HepG2 (cell line): Measurements from ENCODE around the gene NBR1. TPM values are rescaled to one million over a fixed set of nuclear protein-coding genes. Genes with fewer than 3 reads are reported as not detected.
A peak's percentile ranks its signal among the peaks of the same experiment; 100 is the strongest.

Experiments
- ERF ChIP-seq: IDR thresholded peaks from 2 replicates; pipeline ENCODE4 v1.6.1; 2018; ENCODE audit warnings: missing biosample characterization, missing genetic modification reagents
- HNF1A ChIP-seq, 2 experiments: sonication (generic) in 1 of 2; formaldehyde crosslinking in 1 of 2; IDR thresholded peaks; 2 replicates each; pipeline versions ENCODE4 v1.4.0 to v1.6.1; 2016 to 2020; ENCODE audit warnings: borderline replicate concordance in 1 of 2, low read depth in 1 of 2, mild to moderate bottlenecking in 1 of 2, missing genetic modification reagents in 1 of 2
- KDM6A ChIP-seq: IDR thresholded peaks from 2 replicates; pipeline ENCODE4 v1.6.1; 2016; ENCODE audit warnings: low read depth
- MAFF ChIP-seq: IDR thresholded peaks from 2 replicates; pipeline ENCODE4 v1.6.1; 2011; ENCODE audit warnings: low read depth, low read length, improper control_type of control experiment
- MIXL1 ChIP-seq: IDR thresholded peaks from 2 replicates; pipeline ENCODE4 v1.6.1; 2016
- NONO ChIP-seq, 2 experiments: fragments of 450-650 bp in 1 of 2; sonication (generic) in 1 of 2; formaldehyde crosslinking in 1 of 2; IDR thresholded peaks in 1 of 2; conservative IDR thresholded peaks in 1 of 2; 2 replicates each; pipeline versions ENCODE4 v1.6.1 to v1.8.0; 2017 to 2022; ENCODE audit warnings: mild to moderate bottlenecking in 1 of 2, missing genetic modification reagents in 1 of 2, moderate library complexity in 1 of 2
- POLR2AphosphoS5 ChIP-seq: IDR thresholded peaks from 2 replicates; pipeline ENCODE4 v1.6.1; 2012; ENCODE audit warnings: low read depth, low read length
- REPIN1 ChIP-seq: sonication (generic); formaldehyde crosslinking; IDR thresholded peaks from 2 replicates; pipeline ENCODE4 v1.8.0; 2022; ENCODE audit warnings: missing genetic modification reagents, low read depth, mild to moderate bottlenecking, borderline replicate concordance
- ZBTB43 ChIP-seq: sonication (generic); formaldehyde crosslinking; conservative IDR thresholded peaks from 2 replicates; pipeline ENCODE4 v1.4.0; 2020; ENCODE audit warnings: missing genetic modification reagents
- ZBTB44 ChIP-seq: sonication (generic); formaldehyde crosslinking; IDR thresholded peaks from 2 replicates; pipeline ENCODE4 v1.4.0; 2020; ENCODE audit warnings: missing genetic modification reagents
- ZNF609 ChIP-seq: sonication (generic); formaldehyde crosslinking; IDR thresholded peaks from 2 replicates; pipeline ENCODE4 v1.4.0; 2020; ENCODE audit warnings: mild to moderate bottlenecking, missing genetic modification reagents, borderline replicate concordance
- ZNF720 ChIP-seq: sonication (generic); formaldehyde crosslinking; IDR thresholded peaks from 2 replicates; pipeline ENCODE4 v1.4.0; 2020; ENCODE audit warnings: missing genetic modification reagents
- polyA plus RNA-seq, 8 experiments: library from polyadenylated mRNA; depleted of rRNA in 3 of 8; stranded (reverse) in 7 of 8; unstranded in 1 of 8; fragments of >200 nt; fragmentation: Illumina TruSeq in 4 of 8; extraction: Trizol in 4 of 8; gene quantifications; 2 replicates each; pipeline versions ENCODE4 v1.2.1 to v1.2.3, GENCODE V29; 2011 to 2016; ENCODE audit warnings: low read depth in 4 of 8, missing spikeins in 1 of 8, mixed read lengths in 1 of 8; ENCODE audit not compliant: insufficient read depth in 1 of 8
- total RNA-seq, 5 experiments: library from RNA; depleted of rRNA; stranded (reverse); fragments of >200 nt; fragmentation: Illumina TruSeq; extraction: Trizol; gene quantifications; 2 replicates each; pipeline ENCODE4 v1.2.3, GENCODE V29; 2016; ENCODE audit warnings: low read depth in 1 of 5

NBR1 gene
- total and polyA plus RNA-seq, 2 of the 13 experiments (the other 11 are each of a cell fraction or from before 2014, with no cell fraction given), result 51.7 to 121 TPM

DNA sequence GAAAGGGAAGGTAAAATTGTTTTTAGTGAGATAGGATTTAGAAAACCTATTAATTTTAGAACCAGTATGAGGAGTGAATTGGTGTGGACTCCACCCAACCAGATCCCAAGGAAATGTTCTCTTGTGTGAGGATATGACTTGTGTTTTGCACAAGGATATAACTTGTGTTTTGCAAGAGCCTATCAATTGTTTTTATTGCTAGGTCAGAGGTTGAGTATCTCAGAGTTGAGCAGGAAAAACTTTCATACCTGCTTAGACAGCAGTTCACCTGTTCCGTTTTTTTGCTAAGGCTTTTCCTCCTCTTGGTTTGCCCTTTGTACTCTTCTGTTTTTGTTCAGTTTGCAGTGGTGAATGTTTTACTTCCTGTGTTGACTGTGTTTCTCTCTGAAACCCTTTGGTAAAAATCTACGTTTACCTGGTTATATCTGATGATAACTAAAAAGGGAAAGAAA lies 5.1 kb downstream of the NBR1 start (continued):
- TF ChIP-seq HNF1A (IDR thresholded peaks at IDR 0.05; ENCODE audit: low read depth) (peak; percentile 73), HNF1A (CRISPR knock-in tag; IDR thresholded peaks at IDR 0.05; ENCODE audit: borderline replicate concordance) (peak; percentile 71; the same call in 1 of the 2 replicates), KDM6A (peak; percentile 83), MIXL1 (CRISPR knock-in tag) (peak; percentile 49; the same call in 1 of the 2 replicates), ZBTB43 (CRISPR knock-in tag) (peak; percentile 88), NONO (IDR thresholded peaks at IDR 0.05) (no peak), NONO (CRISPR knock-in tag; conservative IDR thresholded peaks at IDR 0.05) (no peak), POLR2AphosphoS5 (peak; percentile 70), MAFF (peak; percentile 60), ERF (CRISPR knock-in tag) (peak; percentile 66; the same call in 1 of the 2 replicates), ZNF720 (CRISPR knock-in tag) (no peak), ZNF609 (CRISPR knock-in tag) (peak; percentile 41; the same call in 1 of the 2 replicates), ZBTB44 (no peak), REPIN1 (CRISPR knock-in tag) (peak; percentile 33; the same call in 1 of the 2 replicates)
